Measurements from ENCODE around the gene UBL4A.

GRCh38 chrX:154483325-154483724, 3.1 kb downstream of the UBL4A start:
- TF ChIP-seq POLR2AphosphoS5 (IDR thresholded peaks at IDR 0.05; ENCODE audit: low read depth) (no peak), CTCF (IDR thresholded peaks at IDR 0.05; ENCODE audit: insufficient read depth, low read length) (no peak), SPI1 (IDR thresholded peaks at IDR 0.05; ENCODE audit: borderline replicate concordance, low read depth) (no peak)
